Stomach (tissue), 9 donors: ENCODE data around the gene SLC35B2. TPM values are rescaled to one million over a fixed set of nuclear protein-coding genes. Genes with fewer than 3 reads are reported as not detected.
A peak's percentile ranks its signal among the peaks of the same experiment; 100 is the strongest.
"Not testable (repeated sequence)": the region's sequence is repeated elsewhere in the genome, so short reads cannot be mapped to it uniquely, and the experiment has no call there.

Experiments used
- DNase-seq, 2 donors: peaks; one replicate each; pipeline versions ENCODE4 v3.0.0 to v3.0.0-alpha.2; 2013 to 2019
- H3K27ac ChIP-seq, 5 donors: fragments of 200-600 bp in 4 of 5; sonication (generic) in 4 of 5; one replicate each; pipeline ENCODE4 v1.5.1; 2013 to 2019; ENCODE audit warnings: mild to moderate bottlenecking in 1 of 5, moderate library complexity in 1 of 5
- H3K27me3 ChIP-seq, 3 donors: fragments of 200-600 bp; sonication (generic); one replicate each; pipeline ENCODE4 v1.5.1; 2017 to 2019; ENCODE audit warnings: mixed run types in 1 of 3
- H3K36me3 ChIP-seq, 4 donors: fragments of 200-600 bp; sonication (generic); 1 replicate in 3 of 4; 2 replicates in 1 of 4; pipeline ENCODE4 v1.5.1; 2016 to 2019
- H3K4me1 ChIP-seq, 4 donors: fragments of 200-600 bp; sonication (generic); one replicate each; pipeline ENCODE4 v1.5.1; 2016 to 2019
- H3K4me3 ChIP-seq, 4 donors: fragments of 200-600 bp; sonication (generic) in 3 of 4; one replicate each; pipeline ENCODE4 v1.5.1; 2016 to 2019; ENCODE audit warnings: mild to moderate bottlenecking in 1 of 4
- H3K9me3 ChIP-seq, 4 donors: fragments of 200-600 bp; sonication (generic); one replicate each; pipeline ENCODE4 v1.5.1; 2016 to 2019
- EP300 ChIP-seq: sonication (generic); formaldehyde crosslinking; IDR thresholded peaks from one replicate; pipeline ENCODE4 v1.6.1; 2017; ENCODE audit warnings: antibody characterized with exemption
- POLR2A ChIP-seq, 4 donors: fragments of 450-650 bp; IDR thresholded peaks; one replicate each; pipeline ENCODE4 v1.6.1; 2016; ENCODE audit warnings: antibody characterized with exemption in 4 of 4, control low read depth in 2 of 4, mild to moderate bottlenecking in 1 of 4, moderate library complexity in 1 of 4
- POLR2AphosphoS5 ChIP-seq, 3 donors: sonication (generic); formaldehyde crosslinking; IDR thresholded peaks; one replicate each; pipeline ENCODE4 v1.6.1; 2016; ENCODE audit warnings: antibody characterized with exemption in 3 of 3
- WGBS, 5 donors: extraction: QIAGEN DNeasy Blood & Tissue Kit in 3 of 5; methylation state at CpG; one replicate each; pipeline versions ENCODE4 v1.1.5 to v1.1.7; 2013 to 2018; 5-methylcytosine and 5-hydroxymethylcytosine counted together
- intact Hi-C: fragments of 100-400 bp; cut with DNase I; formaldehyde crosslinking; loops from one replicate; pipeline ENCODE4 v1.15.1; 2023; ENCODE audit warnings: low total_unique reads
- polyA plus RNA-seq, 3 donors: library from polyadenylated mRNA; stranded (reverse); fragments of 200-250 nt; gene quantifications; one replicate each; pipeline ENCODE4 v1.2.3, GENCODE V29; 2013
- total RNA-seq, 5 donors: library from RNA; depleted of rRNA; stranded (reverse); fragments of >200 nt; gene quantifications; one replicate each; pipeline versions ENCODE4 v1.1.0 to v1.2.3, GENCODE V29; 2014 to 2016
- TF ChIP-seq, protein P1 (sequence below), 7 experiments: fragments of 450-650 bp in 4 of 7; fragments of 200-600 bp in 3 of 7; sonication (generic) in 3 of 7; IDR thresholded peaks; one replicate each; pipeline ENCODE4 v1.5.1; 2016 to 2019; ENCODE audit warnings: antibody characterized with exemption in 7 of 7, control low read depth in 2 of 7, mild to moderate bottlenecking in 1 of 7
- donor health status: healthy with polysubstance abuse.
- donor health status: Bipolar disorder and iron deficiency.
- donor health status: healthy.

SLC35B2 gene
- total and polyA plus RNA-seq, 8 donors = 1.4 to 60.1 (median 16.9) TPM

DNA sequence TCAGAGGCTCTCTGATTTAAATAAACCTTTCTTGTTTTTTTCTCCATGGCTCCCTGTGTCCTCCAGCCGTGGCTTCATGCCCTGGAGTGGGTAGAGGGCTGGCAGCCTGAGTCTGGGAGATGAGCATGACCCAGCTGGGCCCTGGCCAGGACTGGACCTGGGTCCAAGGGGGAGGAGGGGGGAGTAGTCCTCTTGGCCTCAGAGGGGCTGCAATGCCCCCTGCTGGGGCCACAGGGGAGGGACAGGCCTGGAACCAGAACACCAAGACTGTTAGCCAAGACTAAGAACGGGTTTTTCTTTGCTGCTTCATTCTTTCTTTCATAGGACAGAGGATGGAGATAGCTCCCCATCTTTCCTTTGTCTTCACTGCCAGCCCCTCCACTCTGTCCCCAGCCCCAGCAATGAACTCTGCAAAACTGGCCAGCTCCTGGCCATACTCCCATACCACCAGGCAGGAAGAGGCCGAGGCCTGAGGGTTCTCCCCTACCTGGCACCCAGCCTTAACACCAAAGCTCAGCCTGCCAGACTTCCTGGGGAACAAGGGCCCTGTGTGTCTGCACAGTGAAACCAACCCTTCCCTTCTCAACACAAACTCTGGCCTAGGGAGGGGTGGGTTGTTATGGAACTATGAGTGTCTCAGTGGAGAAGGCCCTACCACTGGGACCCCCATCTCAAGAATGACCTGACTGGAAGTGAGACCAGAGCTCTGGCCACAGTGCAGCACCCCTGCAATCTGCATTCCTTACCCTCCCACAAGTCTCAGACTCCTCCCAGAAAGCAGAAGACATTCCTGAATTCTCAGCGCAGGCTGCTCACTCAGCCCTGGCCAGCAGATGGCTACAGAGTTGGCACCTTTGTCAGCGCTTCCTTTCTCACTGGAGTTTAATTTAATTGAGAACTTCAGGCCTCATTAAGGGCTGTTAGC, 23.0 kb downstream of the SLC35B2 start:
- DNase-seq = peak; percentile 65 to 88
- H3K4me1 ChIP-seq = peaks cover 42 to 94% (median 70%) of the 10 kb centered on the region in 4 donors
- H3K9me3 ChIP-seq = no peaks in the 10 kb centered on the region
- H3K27ac ChIP-seq = peak overlapping the region; percentile 33 to 98 (median 96)
- H3K27me3 ChIP-seq = no peaks in the 10 kb centered on the region
- TF ChIP-seq, protein P1, sequence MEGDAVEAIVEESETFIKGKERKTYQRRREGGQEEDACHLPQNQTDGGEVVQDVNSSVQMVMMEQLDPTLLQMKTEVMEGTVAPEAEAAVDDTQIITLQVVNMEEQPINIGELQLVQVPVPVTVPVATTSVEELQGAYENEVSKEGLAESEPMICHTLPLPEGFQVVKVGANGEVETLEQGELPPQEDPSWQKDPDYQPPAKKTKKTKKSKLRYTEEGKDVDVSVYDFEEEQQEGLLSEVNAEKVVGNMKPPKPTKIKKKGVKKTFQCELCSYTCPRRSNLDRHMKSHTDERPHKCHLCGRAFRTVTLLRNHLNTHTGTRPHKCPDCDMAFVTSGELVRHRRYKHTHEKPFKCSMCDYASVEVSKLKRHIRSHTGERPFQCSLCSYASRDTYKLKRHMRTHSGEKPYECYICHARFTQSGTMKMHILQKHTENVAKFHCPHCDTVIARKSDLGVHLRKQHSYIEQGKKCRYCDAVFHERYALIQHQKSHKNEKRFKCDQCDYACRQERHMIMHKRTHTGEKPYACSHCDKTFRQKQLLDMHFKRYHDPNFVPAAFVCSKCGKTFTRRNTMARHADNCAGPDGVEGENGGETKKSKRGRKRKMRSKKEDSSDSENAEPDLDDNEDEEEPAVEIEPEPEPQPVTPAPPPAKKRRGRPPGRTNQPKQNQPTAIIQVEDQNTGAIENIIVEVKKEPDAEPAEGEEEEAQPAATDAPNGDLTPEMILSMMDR (IDR thresholded peaks at IDR 0.05) = peak in 5 of 7 experiments; percentile 51 to 81 (median 67)
- TF ChIP-seq POLR2A (IDR thresholded peaks at IDR 0.05) (no peak), POLR2AphosphoS5 (IDR thresholded peaks at IDR 0.05) (peak; percentile 10 to 75 (median 57)), EP300 (no peak)
- intact Hi-C loops = loop anchor here (10.0 kb wide), 1 partner anchor 60 kb away; no protein-coding TSS in a partner anchor
- WGBS, 5 donors = 17 to 38% (median 21%) methylated on average over 5 of the region's 5 CpGs
- no peak overlapping the region for H3K4me3 ChIP-seq
- H3K36me3 ChIP-seq = peaks cover 36 to 44% (median 42%) of the 10 kb centered on the region in 4 donors

DNA sequence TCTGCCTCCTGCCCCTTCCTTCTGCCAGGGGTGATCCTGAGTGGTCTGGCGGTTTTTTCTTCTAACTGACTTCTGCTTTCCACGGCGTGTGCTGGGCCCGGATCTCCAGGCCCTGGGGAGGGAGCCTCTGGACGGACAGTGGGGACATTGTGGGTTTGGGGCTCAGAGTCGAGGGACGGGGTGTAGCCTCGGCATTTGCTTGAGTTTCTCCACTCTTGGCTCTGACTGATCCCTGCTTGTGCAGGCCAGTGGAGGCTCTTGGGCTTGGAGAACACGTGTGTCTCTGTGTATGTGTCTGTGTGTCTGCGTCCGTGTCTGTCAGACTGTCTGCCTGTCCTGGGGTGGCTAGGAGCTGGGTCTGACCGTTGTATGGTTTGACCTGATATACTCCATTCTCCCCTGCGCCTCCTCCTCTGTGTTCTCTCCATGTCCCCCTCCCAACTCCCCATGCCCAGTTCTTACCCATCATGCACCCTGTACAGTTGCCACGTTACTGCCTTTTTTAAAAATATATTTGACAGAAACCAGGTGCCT, 23.7 kb downstream of the SLC35B2 start:
- WGBS, 5 donors = 56 to 76% (median 70%) methylated on average over 13 to 14 of the region's 14 CpGs
- Histone ChIP-seq H3K9me3 (no peaks in the 10 kb centered on the region), H3K36me3 (peaks cover 36 to 51% (median 49%) of the 10 kb centered on the region in 4 donors), H3K4me1 (peaks cover 42 to 100% (median 74%) of the 10 kb centered on the region in 4 donors), H3K4me3 (no peak overlapping the region), H3K27me3 (no peaks in the 10 kb centered on the region), H3K27ac (peak overlapping the region in 4 of 5 donors; percentile 70 to 98 (median 96))
- intact Hi-C loops = loop anchor here (10.0 kb wide), 1 partner anchor 59 kb away; no protein-coding TSS in a partner anchor
- DNase-seq = no peak
- no peak for TF ChIP-seq POLR2AphosphoS5 (IDR thresholded peaks at IDR 0.05)

DNA sequence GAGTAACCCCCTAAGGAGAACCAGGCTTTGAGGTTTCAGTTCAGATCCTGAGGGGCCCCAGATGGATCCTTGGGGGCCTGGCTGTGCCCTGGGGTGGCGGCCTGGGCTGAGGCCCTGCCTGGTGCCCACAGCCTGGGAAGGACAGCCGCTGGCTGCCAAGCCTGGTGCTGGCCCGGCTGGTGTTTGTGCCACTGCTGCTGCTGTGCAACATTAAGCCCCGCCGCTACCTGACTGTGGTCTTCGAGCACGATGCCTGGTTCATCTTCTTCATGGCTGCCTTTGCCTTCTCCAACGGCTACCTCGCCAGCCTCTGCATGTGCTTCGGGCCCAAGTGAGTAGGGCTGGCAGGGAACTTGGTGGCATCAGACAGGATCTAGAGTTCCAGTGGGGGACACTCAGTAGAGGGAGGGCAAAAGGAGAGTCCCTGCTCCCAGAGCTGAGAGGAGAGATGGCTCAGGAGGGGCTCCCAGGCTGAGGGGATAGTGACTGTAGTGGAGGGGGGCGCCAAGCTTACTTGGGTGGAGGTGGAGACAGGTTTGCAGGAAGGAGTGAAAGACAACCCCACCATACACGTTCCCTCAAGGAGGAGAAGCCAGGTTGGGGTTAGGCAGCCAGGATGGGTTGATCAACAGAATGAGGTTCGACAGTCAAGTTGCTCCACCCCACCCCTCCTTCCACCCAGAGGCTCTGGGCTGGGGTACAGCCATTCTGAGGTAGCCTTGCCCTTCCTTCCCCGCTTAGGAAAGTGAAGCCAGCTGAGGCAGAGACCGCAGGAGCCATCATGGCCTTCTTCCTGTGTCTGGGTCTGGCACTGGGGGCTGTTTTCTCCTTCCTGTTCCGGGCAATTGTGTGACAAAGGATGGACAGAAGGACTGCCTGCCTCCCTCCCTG, 24.4 kb downstream of the SLC35B2 start:
- H3K4me3 ChIP-seq = no peak overlapping the region
- peak overlapping the region in 4 of 5 donors; percentile 70 to 98 (median 96) for H3K27ac ChIP-seq
- no peaks in the 10 kb centered on the region for H3K27me3 ChIP-seq
- 71 to 90% (median 84%) methylated on average over 9 to 16 of the region's 16 CpGs for WGBS, 5 donors
- DNase-seq = no peak
- H3K4me1 ChIP-seq = peaks cover 42 to 100% (median 75%) of the 10 kb centered on the region in 4 donors
- peaks cover 36 to 57% (median 50%) of the 10 kb centered on the region in 4 donors for H3K36me3 ChIP-seq
- intact Hi-C loops = loop anchor here (10.0 kb wide), 1 partner anchor 58 kb away; no protein-coding TSS in a partner anchor
- TF ChIP-seq EP300 = no peak
- TF ChIP-seq POLR2AphosphoS5 (IDR thresholded peaks at IDR 0.05) = no peak
- TF ChIP-seq POLR2A (IDR thresholded peaks at IDR 0.05) = no peak
- TF ChIP-seq, protein P1 (IDR thresholded peaks at IDR 0.05) = no peak
- no peaks in the 10 kb centered on the region for H3K9me3 ChIP-seq

DNA sequence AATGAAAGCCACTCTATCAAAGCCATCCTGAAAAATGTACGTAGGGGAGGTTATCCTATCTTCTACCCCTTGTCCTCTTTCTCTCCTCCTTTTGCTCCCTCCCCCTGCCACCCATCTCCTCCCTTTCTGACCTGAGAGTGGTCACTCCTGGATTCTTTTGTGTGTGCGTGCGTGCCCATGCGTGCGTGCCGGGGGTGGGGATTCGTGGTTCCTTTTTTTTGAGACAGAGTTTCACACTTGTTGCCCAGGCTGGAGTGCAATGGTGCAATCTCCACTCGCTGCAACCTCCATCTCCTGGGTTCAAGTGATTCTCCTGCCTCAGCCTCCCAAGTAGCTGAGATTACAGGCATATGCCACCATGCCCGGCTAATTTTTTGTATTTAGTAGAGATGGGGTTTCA, 25.9 kb downstream of the SLC35B2 start:
- not testable (repeated sequence) for H3K27me3 ChIP-seq, DNase-seq, H3K9me3 ChIP-seq, H3K4me3 ChIP-seq
- intact Hi-C loops = loop anchor here (10.0 kb wide), 1 partner anchor 57 kb away; no protein-coding TSS in a partner anchor
- Histone ChIP-seq H3K27ac (peak overlapping the region in 1 of 5 donors; percentile 98), H3K36me3 (peaks cover 36 to 57% (median 52%) of the 10 kb centered on the region in 4 donors), H3K4me1 (peaks cover 41 to 100% (median 75%) of the 10 kb centered on the region in 4 donors)
- WGBS, 5 donors = 76 to 91% (median 89%) methylated on average over 9 of the region's 9 CpGs
